ENCODE measurements around the gene AMBRA1.

AMBRA1 gene

GRCh38 chr11:46560300-46560991, 33.4 kb downstream of the AMBRA1 start:
- TF ChIP-seq CTCF (IDR thresholded peaks at IDR 0.05; ENCODE audit: low read length, missing control alignments): no peak
- peak; percentile 50 for DNase-seq (ENCODE audit: low read depth)
- peak overlapping the region; percentile 54 for H3K4me3 ChIP-seq (replicated peaks; ENCODE audit: low read depth, low read length)

DNA sequence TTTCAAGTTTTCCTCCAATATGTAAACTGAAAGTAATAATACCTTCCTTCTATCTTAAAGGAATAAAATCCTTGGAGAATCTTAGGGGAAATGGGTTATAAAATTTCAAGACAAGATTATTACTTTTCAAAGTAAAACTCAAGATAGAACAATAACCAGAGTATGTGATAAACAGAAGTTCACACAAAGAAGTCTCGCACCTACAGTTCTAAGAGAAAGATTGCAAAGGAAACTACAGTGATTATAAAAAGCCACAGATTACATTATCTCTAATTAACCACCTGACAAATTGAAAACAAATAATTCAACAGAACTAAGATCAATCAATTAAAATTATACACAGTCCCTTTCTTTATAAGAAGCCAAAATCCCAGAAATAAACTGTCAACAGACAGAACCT, 34.0 kb downstream of the AMBRA1 start:
- H3K4me3 ChIP-seq (replicated peaks; ENCODE audit: low read depth, low read length): no peak overlapping the region
- no peak for TF ChIP-seq CTCF (IDR thresholded peaks at IDR 0.05; ENCODE audit: low read length, missing control alignments)

DNA sequence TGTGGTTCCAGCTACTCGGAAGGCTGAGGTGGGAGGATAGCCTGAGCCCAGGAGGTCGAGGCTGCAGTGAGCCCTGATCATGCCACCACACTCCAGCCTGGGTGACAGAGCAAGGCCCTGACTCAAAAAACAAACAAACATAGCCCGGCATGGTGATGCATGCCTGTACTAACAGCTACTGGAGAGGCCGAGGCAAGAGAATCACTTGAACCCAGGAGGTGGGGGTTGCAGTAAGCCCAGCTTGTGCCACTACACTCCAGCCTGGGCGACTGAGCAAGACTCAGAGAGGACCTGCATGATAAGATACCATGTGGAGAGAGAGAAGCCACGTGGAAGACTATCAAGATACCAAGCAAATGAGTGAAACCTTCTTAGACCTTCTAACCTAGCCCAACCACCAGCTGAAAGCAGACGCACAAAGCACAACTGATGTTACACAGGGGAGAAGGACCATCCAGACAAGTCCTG, 36.1 kb downstream of the AMBRA1 start:
- TF ChIP-seq CTCF (IDR thresholded peaks at IDR 0.05; ENCODE audit: low read length, missing control alignments): no peak
- no peak for DNase-seq (ENCODE audit: low read depth)
- H3K4me3 ChIP-seq (replicated peaks; ENCODE audit: low read depth, low read length): no peak overlapping the region

More for the DNA sequence above, 34.0 kb downstream of the AMBRA1 start:
- DNase-seq (ENCODE audit: low read depth): no peak

- no peak for TF ChIP-seq CTCF (IDR thresholded peaks at IDR 0.05; ENCODE audit: low read length, missing control alignments)
- peak; percentile 69 for DNase-seq (ENCODE audit: low read depth)
- no peak overlapping the region for H3K4me3 ChIP-seq (replicated peaks; ENCODE audit: low read depth, low read length)
These were observed 38.4 kb downstream of the AMBRA1 start for GRCh38 chr11:46555267-46556054.

GRCh38 chr11:46554213-46555147, 39.3 kb downstream of the AMBRA1 start:
- peak; percentile 86 for DNase-seq (ENCODE audit: low read depth)
- no peak overlapping the region for H3K4me3 ChIP-seq (replicated peaks; ENCODE audit: low read depth, low read length)

More at GRCh38 chr11:46554213-46555147, 39.3 kb downstream of the AMBRA1 start:
- TF ChIP-seq CTCF (IDR thresholded peaks at IDR 0.05; ENCODE audit: low read length, missing control alignments): no peak

Measured in fibroblast of pulmonary artery (primary cell).